HG02840 (cell line): ENCODE data around the gene STK39.

Source experiments
- ATAC-seq: cut with Tn5 transposase; IDR thresholded peaks from one replicate; pipeline ENCODE4 v1.9.1; 2021; ENCODE audit warnings: mild to moderate bottlenecking, moderate library complexity, moderate number of reproducible peaks; ENCODE audit not compliant: unreplicated experiment, low FRiP score

The STK39 gene

DNA sequence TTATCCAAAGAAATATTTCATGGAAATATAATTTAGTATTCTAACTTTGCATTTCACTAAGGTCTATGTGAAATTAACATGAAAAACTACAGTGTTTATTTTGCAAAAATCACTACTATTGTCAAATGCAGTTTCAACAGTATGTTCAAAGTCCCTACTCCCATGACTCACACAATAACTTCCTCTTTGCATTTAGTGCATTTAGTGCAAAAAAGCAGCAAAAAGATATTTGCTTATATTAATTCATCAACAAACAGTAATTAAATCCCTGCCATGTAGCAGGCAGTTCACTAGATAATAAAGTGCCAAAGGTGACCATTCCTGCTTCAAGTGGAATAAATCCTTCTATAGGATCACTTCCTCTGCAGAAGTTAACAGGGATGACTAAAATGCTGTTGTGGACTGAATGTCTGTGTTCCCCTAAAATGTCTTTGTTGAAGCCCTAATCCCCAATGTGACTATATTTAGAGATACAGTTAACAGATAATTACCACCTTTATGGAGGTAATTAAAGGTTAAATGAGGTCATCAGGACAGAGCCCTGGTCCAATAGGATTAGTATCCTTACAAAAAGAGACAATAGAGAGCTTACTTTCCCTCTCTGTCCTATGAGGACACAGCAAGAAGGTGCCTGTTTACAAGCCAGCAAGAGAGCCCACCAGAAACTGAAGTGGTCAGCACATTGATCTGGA is 61.7 kb downstream of the STK39 start:
- no peak for ATAC-seq

DNA sequence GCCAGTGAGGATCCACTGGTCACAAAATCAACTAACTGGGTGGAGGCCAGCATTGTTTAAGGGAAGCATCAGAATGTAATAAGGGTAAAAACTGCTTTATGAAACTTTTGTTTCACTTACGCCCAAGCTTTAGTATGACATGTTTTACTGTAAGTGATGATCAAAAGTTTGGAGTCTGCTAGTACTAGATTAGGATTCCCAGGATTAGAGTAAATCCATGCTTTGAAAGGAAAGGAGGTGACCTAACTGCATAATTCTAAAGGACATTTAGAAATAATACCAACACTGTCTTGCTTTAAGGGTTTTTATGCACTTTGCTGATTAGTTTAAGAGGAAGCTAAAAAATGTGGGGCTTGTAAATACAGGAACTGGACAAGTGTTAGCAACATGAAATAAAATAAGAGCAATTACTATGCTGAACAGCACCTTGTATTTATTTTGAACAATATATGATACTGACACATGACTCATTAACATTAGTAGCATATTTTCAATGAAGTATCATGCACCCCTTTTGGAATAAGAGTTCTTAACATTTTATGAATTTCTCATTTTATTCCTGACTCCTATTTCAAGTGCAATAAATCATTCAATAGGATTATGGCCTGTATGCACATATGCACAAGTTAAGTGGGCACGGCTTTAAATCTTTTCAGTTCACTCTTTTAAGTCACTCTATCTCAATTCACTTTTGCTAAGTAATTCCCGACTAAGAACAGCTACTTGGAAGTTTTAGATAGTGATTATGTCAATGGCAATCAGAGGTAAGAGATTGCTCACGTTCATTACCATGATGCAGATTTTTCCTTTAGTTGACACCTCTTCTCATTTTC is 62.5 kb downstream of the STK39 start:
- no peak for ATAC-seq

DNA sequence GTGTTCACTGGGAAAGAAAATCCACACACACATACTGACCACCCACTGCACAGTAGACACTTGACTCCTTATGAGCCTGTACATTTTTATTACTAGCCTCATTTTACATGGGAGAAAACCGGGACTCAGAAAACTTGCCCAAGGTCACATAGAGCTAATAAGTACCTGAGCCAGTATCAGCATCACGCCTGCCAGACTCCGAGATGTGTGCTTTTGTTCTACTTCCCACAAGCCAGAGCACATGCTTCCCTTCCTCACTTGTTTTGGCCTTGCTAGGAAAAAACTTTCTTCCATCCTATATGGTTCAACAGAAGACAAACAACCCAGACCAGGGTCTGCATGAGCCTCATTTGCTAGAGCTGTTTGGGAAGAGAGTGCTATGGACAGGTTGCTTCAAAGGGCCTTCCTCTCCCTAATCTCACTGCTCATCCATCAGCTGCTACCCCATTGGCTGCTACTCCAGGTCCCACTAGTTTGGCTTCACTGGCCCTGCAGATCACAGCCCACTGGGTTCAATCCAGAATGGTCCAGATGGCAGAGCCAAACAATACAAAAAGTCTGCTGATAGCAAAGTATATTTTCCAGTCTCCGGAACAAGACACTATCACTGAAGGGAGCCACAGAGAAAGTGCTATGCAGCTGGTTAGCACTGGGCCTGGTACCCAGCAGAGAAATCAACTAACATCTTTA is 63.9 kb downstream of the STK39 start:
- ATAC-seq = no peak

DNA sequence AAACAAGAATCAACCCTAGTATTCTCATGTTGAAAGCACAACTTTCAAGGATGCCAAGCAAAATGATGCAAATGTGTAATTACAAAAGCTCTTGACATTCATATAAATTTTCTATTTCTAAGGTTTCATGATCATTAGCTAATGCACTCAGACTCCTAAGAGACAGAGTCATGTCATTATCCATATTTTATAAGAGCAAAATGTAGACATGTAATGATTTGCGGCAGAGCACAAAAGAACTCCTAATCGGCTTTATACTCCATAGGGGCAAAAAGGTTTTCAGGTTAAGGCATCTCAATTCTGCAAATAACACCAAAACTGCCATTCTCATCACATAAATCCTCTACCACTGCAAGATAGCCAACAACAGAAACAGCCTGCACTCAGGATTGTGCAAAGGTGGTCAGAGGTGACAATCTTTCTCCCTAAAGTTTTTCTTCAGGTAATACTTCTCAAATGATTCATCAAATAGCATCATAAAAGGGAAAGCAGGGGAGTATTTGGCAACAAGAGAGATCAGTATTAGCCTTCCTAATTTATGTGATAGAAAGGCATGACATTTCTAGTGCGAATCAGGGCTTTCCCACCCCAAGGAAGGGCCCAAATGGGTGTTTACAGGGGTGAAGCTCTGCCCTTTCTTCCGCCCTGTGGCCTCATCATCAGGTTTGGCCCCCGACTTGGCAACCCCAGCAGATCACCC is 64.7 kb downstream of the STK39 start:
- ATAC-seq = no peak

DNA sequence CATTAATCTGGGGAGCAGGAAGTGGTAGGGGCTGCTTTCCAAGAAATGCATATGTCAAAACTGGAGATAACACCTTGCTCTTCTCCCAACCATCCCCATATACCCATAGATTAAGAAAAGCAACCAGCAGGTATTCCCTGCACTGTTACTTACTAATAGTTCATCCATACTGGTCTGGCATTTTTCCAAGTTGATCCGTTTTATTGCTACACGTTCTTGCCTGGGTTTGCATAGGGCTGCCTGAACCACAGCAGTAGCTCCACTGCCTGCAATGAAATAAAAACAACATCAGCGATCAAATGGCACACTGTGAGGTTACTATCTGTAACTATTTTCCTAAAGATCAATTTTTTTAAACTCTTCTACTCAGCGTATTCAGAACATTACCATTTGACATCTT is 65.6 kb downstream of the STK39 start:
- ATAC-seq = no peak

DNA sequence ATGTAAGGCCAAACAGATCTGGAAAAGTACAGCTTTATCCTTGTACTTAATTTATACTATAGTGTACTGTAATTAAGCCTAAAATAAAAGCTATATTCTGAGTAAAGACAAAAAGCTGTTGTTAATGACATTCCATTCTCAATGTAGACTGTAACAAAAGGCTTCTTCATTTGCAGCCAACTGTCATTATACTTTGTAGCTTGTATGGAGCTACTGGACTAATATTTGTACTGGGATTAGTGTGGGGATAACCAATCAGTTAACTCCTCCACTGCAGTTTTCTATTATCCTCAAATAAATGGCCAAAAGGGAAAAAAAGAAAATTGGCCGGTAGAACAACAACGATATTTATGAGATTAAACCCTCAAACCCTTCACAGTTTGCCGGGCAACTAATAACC is 66.5 kb downstream of the STK39 start:
- ATAC-seq = no peak

DNA sequence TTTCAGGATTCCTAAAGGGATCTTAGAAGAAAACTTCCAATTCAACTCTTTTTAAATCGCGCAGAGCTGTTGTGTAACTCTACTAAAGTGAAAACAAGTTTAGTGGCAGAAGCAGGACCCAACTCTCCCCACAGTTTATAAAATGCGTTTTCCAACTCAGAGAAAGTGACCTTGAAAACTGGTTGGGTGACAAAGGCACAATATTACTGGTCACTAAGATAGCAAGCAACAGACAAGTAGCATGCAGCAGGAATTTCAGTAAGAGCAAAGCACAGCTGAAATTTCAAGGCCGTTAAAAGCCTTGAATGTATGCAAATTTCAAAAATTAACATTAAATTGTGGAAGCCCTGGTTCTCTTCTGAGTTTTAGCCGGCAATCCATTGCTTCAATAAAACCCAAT is 66.9 kb downstream of the STK39 start:
- no peak for ATAC-seq

DNA sequence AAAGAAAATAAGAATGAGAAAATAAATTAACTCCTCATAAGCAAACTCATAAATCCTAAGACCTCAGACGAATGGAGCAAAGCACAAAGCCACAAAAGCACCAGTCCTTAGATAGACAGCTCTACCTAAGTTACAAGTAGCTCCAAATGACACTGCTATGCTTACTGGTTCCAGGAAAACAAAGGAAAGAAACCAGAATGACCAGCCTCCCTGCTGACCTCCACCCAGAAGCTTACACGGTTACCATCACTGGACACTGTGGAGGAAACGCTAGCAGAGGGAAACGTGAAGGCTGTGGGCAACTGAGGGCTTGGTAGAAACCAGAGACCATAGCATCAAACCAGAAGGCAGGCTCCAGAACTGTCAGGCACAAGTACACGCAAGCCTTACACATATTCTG is 67.8 kb downstream of the STK39 start:
- ATAC-seq = no peak

DNA sequence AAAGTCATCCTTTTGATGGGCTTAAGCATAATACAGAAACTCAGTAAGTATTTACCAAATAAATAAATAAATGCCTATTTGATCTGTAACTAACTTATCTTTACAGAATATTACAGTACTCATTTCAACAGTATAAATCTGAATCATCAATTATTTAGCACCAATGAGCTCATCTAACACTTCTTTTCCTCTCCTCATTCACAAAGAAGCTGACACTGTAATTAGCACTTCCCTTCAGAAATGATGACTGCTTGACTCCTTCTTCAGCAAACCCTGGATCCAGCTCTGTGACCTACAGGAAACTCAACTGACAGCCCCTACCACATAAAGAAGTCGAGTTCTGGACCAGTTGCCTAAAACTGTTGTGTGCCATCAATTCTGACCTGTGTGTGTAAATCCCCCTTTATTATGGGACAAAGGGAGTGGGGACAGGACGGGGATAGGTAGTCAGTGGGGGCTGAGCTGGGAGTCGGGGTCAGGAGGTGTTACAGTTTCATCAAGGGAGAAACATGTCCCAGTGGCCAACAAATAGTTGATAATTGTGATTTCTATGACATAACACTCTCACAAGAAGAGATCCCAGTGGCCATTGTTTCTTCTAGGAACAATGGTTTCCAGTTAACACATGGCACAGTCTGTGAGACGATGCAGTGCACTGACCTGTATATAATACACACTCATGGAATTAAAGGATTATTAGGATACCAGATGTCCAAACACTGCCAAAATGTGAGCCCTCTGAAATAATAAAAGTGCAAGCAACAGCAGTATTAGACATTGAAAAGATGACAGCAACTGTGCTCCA is 68.7 kb downstream of the STK39 start:
- ATAC-seq = no peak

DNA sequence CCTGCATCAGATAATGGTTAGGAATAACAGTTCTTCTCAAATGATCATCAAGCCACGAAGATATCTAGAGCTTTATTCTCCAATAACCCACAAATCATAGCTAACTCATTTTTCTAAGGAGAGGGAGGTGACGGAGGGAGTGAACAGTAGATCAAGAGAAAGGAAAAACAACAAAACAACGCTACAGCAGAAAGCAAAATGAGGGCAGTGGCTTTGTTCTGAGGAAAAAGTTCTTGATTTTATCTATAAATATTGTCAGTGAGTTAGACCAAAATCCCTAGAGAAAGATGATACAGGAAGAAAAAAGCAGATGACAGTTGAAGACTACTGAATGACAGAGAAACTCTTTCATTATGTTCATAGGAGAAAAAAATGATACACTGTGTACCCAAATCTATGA is 71.0 kb downstream of the STK39 start:
- no peak for ATAC-seq

DNA sequence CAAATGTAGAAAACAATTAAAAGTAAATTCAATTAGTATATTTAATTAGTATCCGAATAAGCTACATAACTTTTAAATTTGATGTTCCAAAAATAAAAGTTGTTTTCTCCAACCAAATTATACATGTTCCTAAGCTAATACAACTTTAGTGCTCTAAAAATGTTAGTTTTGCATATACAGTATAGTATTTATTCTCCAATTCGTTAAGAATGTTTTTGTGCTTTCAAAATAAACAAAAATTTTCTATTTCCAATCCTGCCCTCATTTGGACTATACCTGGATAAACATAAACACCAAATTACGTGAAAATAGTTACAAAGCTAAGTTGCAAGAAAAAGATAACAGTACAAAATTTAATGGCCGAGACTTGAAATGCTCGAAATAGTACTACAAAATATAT is 71.9 kb downstream of the STK39 start:
- ATAC-seq = no peak

DNA sequence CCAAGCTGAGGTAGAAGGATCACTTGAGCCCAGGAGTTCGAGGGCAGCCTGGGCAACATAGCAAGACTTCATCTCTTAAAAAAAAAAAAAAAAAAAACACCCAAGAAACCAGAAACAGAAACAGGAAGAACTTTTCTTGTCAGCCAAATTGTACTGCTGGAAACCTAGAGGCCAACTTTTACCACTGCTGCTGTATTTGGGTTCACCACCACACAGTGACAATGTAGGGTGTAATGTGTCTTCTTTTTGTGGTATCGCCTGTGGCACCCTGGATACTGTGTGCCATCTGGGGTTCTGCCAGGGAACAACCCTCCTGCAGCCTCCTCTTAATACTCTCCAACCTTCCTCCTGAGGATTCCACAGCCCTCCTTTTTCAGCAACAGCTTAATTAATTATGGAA is 72.6 kb downstream of the STK39 start:
- ATAC-seq = no peak

DNA sequence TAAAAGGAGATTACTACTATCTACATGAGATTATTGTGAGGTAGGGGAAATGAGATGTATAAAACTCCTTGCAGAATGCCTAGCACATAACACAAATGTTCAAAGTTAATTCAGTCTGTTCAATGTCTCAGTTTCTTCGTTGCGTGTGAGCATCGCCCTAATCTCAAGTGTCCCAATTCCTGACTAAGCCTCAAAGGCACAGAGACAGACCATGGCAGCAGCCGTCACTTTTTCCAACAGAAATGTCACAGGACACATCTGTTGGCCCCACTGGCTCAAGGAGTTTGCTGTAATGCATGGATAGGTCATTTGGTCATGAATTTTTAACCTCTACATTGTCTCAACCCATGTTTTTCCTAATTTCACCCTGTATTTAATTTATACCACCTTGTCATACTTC is 75.3 kb downstream of the STK39 start:
- ATAC-seq = no peak

DNA sequence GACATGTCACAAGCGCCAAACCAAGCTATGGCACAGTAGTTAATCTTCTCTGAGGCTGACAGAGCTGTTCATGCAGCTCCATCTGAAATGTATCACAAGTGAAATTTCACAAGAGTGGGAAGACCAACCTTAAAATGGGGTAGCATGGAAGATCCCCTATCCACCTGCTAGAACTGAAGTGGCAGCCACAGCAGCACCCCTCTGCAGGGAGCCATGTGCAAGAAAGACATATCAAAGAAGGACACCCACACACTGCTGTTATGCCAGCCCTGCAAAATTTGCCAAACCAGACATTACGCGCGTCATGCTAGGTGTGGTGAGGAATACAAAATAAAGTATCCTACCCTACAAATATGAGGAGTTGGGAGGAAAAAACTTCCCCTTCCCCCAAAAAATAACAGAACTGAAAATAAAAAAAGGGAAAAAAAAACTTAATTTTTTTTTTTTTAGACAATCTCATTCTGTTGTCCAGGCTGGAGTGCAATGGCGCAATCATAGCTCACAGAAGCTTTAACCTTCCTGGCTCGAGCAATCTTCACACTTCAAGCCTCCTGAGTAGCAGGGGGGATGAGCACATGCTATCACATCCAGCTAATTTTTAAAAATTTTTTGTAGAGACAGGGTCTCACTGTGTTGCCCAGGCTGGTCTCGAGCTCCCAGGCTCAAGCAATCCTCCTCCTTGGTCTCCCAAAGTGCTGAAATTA is 76.2 kb downstream of the STK39 start:
- no peak for ATAC-seq

DNA sequence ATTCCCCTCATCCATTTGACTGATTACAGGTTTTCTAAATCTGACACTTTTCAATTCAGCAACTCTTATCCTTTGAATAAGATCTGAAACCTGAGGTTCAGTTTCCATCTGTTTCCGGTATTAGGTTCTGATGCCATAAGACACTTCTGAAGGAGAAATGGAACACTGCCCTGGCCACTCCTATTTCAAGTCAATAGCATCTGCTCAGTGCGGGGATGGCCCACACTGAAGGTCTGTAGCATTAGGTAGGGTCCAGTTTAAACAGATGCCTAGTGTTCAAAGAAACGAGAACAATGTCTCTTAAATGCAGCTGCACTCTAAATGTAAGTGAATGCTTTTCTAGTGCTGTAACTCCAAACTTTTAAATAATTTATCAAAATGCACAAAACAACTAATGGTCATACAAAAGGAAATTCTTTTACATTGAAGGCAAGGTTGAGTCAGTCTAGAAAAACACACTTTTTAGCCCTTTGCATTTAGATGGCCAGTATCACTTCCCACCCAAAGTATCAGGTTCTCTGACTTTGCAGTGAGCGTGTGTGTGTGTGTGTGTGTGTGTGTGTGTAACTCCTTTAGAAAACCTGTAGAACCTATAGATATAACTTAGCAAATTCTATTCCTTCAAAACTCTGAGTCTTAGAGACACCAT is 78.2 kb downstream of the STK39 start:
- no peak for ATAC-seq

DNA sequence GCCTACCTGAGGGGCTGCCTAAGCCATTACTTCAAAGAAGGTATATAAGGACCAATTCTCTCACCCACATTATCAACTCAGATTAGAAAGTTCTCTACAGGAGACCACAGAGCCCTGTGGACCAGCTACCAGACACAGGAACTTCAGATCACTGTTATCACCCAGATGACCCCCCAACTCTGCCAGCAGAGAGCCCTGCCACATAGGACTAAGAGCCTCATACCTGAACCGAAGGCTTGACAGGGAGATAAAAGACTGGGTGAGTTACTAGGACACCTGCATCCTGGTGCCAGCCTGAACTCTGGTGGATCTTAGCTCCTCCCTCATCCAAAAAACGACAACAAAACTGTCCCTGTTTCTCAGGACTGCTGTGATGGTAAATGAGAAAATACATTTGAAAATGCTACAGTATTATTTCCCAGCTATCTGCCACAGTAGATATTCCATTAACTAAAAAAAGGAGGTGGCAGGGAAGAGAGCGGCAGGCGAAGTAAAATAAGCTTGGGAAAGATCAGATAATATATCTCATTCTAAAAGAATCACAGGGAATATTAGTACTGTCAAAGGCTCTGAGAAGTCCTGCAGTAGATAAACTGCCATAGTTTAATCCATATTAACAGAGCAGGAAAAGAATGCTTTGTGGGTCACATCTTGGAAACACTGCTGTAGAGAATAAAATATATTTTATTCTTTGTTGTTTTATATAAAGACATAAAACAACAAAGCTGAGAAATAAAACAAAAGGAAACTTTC is 79.7 kb downstream of the STK39 start:
- no peak for ATAC-seq

DNA sequence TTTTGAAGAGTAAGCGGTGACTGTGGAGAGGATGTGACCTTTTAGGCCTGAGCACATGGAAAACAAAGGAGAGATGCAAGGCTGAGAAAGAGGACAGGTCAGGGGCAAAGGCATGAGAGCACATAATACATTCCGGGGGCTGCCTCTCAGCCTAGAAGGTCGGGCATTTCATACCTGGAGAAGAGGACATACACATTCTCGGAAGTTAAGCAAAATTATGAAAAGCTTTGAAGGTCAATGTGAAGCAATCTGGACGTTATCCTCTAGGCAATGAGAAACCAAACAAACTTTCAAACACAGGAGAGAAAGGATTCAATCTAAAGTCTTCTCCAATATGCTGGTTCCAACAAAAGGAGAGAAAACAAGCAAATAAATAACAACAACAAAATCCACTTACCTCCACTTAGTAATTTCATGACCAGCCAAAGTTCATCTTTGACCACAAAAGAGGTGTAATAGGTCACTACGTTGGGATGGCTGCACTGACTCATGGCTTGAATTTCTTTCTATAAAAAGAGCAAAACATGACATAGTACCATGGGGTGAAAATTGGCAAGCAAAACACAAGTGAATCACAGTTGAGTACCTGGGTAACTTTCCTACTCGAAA is 80.4 kb downstream of the STK39 start:
- ATAC-seq = no peak
